ENCODE data around the gene RAMP3.
A peak's percentile ranks its signal among the peaks of the same experiment; 100 is the strongest.
"Not testable (repeated sequence)": the region's sequence is repeated elsewhere in the genome, so short reads cannot be mapped to it uniquely, and the experiment has no call there.

Gene RAMP3

DNA sequence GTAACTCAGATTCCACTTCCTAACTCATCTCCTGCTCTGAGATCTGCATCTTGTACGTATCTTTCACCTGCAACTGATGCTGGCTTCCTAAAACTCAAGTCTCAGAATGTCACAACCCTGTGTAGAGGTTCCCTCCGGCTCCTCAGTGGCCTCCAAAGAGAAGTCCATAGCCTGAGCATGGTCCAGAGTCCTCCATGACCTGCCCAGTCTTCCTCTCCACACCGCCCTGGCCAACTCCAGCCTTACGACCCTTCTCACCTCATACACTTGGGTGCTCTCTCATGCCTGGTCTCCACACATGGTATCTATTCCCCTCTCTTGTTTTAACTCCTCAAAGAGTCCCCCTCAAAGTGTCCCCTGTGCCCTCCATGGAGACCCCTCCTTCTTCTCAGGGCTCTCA lies 41.9 kb downstream of the RAMP3 start:
- DNase-seq: no peak

DNA sequence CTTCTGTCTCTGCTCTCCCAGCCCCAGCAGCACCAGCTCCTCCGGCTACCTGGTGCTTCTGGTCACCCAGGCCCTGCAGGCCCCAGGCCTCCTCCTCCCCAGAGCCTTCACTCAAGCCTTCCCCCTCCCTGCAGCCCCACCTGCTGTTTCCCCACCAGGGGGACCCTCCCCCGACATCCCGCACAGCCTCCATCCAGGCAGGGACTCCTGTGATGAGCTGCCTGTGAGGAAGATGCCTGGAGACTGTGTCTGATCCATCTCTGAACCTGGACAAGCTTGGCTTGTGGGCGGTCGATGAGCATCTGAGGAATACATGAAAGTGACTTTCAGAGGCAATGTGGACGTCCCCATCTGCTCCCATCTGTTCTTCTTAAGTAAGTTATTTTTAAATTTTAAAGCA lies 45.0 kb downstream of the RAMP3 start:
- no peak for DNase-seq

DNA sequence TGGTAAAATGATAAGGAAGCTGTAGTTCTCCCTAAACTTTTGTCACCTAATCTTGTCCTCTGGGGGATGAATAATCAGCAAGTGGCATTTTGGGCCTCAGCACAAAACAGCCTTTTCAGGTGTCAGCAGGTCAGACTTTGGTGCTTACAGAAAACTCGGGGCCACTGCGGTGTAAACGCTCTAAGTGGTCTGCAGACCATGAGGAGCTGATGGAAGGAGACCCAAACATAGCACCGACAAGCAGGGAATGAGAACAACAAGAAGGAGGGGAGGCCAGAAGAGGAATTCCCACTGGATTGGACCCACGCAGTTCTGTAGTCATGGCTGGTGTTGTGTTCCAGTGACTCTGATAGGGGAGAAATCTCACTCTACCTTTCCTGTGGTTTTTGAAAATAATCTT lies 45.4 kb downstream of the RAMP3 start:
- no peak for DNase-seq

DNA sequence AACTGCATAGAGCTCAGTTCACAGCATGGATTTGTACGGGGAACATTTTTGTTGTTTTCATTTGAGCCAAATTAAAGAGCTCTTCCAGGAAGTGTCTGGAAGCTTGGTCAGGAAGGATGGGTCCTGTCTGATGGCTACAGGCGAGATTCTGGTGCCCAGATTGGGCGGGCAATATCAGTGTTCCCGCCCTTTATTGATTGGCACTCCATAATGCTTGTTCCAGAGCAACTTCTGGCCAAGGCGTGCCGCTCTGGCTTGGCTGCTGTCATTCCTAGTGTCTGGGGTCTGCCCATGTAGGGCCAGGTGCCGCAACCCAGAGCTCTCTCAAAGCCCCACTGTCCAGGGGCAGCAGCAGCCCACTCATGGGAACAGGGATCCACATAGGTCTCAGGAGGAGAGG lies 45.9 kb downstream of the RAMP3 start:
- no peak for DNase-seq

DNA sequence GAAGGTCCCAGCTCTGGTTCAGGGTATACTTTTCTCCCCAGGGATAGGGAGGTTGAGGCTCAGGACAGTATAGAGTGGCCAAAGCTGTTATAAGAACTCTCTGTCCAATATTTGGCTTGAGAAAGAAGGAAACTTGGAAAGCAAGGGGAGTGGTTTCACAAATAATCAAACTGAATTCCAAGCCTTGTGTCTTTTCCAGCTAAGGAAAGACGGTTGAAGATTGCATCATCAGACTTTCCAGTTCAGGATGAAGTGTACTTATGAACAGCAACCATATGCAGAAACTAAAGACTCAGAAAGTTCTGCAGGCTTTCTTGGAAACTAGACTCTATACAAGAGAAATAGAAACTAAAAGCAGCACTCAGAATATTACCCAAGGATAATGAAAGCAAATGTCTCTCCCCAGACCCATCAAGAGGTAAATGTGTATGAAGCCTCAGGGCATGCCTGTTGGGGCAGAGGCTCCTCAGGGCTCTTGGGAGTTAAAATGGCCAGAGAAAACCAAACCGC lies 46.4 kb downstream of the RAMP3 start:
- DNase-seq: peak; percentile 68

DNA sequence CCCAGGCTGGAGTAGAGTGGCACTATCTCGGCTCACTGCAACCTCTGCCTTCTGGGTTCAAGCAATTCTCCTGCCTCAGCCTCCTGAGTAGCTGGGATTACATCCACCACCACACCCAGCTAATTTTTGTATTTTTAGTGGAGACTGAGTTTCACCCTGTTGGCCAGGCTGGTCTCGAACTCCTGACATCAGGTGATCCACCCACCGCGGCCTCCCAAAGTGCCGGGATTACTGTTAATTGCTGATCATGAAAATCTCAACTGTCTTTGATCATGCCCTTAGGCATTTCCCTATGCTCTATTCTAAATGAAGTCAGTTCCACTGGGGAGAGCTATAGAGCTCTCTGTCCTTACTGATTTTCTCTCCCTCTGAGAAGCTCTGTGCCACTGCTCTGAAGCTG lies 48.7 kb downstream of the RAMP3 start:
- not testable (repeated sequence) for DNase-seq

DNA sequence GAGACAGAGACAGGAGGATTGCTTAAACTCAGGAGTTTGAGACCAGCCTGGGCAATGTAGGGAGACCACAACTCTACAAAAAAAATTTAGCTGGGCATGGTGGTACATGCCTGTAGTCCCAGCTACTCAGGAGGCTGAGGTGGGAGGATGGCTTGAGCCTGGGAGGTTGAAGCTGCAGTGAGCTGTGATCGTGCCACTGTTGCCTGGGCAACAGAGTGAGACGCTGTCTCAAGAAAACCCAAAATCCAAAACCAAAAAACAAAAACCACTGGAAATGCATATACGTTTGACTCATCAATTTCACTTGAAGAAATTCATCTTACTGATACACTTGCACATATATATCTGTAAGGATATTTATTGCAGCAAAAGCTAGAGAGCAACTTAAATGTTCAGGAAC lies 52.3 kb downstream of the RAMP3 start:
- DNase-seq: not testable (repeated sequence)

DNA sequence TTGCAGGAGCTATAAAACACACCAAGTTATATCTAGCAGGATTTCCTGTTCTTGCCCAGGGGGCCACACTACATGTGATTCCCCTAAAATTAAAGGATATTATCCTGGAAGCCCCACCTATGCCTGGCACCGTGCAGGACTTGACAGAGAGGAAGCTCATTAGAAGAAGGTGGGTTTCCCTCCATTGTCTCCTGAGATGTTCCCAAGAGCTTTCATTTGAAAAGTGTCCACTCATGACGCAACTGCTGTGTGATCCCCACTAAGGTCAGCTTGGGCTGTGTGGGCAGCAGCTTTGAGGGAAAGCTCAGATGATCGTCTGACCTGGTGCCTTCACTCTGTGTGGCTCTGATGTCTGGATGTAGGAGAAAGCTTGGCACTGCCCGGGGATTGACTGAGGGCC lies 53.5 kb downstream of the RAMP3 start:
- peak; percentile 2 for DNase-seq

DNA sequence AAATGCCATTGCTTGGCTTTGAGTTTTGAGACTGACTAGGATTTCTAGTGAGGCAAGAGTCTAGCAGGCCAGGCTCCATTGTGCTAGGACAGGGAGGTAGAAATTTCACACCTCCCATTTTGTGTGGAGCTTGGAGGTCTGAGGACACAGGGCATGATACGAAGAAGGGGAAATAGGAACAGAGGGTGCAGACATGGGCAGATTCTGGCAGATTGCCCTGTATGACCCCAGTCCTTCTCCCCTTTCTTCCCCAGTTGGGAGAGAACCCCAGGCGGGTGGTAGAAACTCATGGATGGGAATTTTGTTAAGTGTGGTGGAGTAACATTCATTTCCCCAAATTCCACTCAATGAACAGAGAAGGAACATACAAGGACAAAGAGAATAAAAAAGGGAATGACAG lies 54.4 kb downstream of the RAMP3 start:
- DNase-seq: no peak

DNA sequence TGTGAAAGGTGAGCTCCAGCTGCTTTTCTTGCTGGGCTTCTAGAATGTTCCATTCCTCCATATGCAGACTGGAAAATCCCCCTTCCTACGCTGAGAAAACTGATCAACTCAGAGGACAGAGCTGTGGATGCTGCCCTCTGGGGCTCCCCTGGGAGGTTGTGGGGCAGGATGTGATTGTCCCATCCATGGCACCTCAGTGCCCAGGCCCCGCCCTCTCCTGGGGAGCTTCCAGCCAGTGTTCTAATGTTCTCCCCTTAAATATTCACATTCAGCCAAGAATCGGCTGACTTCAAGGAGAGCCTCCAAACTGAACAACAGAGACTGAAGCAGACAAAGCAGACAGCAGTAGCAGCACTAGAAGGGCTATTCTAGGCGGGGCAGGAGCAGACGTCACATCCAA lies 55.0 kb downstream of the RAMP3 start:
- no peak for DNase-seq

DNA sequence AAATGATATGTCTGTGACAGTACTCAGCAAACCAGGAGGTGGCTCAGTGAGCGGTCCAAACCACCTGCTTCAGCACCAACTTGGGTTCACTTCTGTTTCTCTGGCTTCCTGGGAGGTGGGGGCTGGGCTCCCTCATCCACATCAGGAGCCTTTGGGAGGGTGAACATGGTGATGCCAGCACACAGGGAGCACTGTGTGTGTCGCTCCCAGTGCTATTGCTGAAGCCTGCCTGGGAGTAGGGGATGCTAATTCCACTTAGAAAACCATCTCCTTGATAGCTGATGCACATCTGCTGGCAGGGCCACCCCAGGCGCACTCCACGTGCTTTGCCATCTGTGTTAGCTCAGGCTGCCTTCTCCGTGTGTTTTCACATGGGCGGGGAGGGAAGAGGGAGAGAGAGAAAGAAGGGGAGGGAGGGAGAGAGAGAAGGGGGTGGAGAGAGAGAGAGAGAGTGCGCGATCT lies 58.0 kb downstream of the RAMP3 start:
- no peak for DNase-seq

DNA sequence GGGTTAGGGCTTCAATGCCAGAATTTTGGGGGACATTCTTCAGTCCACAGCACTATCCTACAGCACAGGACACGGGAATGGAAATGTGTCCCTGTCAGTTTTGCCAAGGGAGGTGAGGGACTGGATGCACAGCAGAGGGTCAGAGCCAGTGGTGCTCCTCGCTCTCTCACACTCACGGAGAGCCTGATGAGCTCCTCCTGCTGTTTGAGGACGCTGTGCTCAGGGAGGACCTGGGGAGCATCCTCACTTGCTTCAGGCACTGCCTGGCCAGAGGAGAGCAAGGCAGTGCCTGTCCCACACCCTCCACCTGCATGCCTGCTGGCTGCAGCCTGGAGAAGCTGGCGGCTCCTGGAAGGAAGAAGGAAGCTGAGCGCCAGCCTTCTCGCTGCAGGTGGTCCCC lies 58.6 kb downstream of the RAMP3 start:
- no peak for DNase-seq

DNA sequence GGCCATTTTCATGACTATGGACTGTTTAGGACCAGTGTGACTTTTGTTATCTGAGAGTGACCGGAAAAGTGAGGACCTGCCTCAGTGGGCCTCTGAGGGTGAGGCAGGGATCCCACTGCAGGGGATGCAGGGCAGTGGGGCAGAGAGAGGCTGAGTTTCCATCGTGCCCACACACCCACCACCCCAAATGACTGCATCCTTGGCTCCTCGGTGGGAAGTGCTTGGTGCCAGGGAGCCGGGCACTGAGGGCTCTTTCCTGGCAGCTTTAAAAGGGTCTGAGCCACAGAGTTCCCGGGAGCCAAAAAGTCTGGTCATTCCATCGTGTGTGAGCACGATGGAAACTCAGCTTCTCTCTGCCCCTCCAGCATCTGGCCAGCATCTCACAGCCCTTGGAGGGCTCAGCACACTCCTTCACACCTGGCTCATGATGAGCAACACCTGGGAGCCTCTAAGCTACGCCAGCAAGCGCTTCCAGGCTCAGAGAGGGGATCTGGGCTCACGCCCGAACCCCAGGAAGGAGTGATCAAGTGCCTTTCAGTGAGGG lies 59.1 kb downstream of the RAMP3 start:
- DNase-seq: no peak

DNA sequence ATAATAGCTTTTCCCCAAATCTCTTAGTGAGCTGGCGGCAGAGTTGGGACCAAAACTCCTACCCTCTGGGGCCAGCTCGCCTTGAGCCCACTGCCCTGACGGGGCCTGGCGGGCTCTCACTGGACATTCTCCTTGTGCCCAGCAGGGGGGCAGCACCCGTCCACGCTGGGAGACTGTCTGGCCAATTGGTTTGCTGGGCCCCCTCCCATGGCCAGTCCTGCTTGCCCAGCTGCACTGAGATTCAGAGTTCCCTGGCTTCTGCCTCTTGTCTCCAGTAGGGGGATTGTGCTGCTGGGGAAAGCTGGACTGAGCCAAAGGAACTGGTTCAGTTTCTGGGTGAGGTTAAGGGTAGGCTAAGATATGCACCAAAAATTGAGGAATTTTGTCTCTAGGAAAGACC lies 59.8 kb downstream of the RAMP3 start:
- DNase-seq: no peak

DNA sequence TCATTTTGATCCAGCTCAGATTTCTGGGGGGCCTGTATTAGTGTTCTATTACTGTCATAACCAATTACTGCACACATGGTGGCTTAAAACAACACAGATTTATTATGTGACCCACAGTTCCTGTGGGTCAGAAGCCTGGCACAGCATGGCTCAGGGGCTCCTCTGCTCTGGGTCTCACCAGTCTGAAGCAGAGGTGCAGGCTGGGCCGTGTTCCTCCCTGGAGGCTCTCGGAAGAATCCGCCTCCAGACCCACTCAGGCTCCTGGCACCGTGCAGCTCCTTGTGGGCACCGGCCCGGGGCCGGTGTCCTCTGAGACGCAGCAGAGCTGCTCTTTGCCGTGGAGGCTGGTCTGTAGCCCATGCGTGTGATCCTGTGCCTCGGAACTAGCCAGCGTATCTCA lies 61.5 kb downstream of the RAMP3 start:
- no peak for DNase-seq

DNA sequence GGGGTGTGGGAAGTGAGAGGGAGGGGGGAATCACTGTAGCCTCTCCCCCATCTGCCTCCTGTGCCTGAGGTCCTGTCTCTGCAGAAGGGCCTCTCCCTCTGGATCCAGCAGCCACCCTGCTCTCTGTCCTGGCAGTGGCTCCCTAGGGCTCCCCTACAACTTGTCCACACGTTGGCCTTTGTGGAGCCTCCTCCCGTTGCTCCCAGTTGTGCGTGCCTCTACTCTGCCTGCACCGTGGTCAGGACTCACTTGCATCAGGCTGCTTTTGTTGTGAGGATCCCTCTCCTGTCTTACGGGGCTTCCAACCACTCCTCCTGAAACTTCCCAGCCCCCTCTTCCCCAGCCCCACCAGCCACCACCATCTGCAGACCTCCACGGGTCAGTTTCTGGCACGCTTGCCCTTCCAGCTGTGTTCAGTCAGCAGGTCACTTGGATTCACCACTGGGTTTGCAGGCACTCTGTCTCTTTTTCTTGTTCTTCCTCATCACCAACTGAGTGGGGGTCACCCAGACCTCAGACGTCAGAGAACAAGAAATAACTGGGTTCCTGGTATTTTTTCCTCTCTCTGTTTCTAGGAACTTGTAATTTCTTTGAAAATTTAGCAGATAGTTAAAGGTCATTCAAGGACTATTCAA lies 62.3 kb downstream of the RAMP3 start:
- no peak for DNase-seq

DNA sequence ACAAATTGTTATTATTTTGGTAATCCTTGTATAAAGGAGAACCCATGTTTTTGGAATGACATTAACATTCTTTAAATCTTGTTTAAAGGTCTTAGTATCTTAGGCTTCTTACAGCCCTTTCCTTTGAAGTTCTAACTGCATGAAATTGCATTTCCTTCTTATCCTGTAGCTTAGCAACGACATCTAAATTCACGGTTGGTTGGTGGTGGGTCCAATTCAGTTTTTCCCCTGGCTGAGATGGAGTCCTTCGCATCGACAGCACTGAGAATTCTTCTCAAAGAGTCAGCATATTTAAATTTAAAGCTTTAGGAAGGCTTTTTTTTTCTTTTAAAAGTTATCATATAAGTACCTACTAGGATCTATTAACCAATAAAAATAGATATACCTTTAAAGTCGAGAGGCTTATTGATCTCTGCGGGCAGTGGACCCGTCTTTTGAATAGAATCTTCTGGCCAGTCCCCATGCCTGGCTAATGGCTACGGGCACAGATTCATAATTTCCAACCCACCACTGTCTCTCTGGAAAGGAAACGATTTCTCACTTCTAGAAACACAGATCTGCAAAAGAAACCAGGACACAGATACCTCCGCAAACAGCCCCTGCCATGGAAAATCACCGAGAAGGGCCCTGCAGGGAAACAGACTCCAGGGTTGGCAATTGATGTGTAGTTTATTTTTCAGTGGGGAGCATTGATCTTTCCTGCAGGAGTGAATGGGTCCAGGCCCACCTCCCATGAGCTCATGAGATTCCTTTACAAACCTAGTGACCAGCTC lies 63.4 kb downstream of the RAMP3 start:
- no peak for DNase-seq

DNA sequence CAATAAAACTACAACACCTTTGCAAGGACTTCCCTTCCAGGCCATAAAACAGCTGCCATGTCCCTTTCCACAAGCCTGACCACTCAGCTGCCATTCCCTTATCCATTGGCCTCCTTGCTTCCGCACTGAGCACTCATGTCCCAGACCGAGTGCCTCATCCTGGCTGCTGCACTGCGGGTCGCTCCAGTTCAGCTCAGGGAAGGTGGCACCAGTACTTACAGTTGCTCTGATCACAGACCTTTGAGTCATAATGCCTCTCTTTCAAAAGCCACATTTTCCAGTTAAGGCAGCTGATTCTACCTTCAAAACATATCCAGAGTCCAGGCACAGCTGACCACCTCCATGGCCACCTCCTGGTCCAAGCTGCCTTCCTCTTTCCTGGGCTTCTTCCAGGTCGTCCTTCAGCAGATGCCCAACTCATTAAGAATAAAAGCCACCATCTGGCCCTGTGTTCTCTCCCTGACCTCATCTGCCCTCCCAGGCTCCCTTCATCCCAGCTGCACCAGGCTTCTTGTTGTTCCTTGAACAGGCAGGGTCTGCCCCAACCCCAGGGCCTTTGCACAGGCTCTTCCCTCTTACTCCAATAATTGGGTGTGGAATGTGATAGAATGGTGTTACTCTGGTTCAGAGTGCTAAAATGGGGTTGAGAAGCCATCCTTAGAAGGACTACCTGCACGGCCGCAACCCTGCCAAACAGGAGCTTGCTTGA lies 64.5 kb downstream of the RAMP3 start:
- no peak for DNase-seq

DNA sequence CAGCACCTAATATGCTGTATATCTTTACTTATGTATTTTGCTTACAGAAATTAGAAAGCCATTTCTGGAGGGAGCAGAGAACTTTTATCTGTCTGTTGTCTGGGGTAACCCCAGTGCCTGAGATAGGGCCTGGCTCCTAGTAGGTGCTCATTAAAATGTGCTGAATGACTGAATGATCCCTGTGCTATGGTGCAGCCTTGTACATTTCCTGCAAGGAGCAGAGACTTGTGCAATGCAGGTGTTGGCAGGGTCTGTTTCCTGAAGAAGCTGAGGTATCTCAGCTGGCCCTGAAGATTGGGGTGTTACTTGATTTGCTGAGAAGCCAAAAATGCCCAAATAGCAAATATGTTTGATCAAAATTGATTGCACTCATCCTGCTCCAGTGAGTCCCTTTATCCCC lies 65.5 kb downstream of the RAMP3 start:
- DNase-seq: no peak

DNA sequence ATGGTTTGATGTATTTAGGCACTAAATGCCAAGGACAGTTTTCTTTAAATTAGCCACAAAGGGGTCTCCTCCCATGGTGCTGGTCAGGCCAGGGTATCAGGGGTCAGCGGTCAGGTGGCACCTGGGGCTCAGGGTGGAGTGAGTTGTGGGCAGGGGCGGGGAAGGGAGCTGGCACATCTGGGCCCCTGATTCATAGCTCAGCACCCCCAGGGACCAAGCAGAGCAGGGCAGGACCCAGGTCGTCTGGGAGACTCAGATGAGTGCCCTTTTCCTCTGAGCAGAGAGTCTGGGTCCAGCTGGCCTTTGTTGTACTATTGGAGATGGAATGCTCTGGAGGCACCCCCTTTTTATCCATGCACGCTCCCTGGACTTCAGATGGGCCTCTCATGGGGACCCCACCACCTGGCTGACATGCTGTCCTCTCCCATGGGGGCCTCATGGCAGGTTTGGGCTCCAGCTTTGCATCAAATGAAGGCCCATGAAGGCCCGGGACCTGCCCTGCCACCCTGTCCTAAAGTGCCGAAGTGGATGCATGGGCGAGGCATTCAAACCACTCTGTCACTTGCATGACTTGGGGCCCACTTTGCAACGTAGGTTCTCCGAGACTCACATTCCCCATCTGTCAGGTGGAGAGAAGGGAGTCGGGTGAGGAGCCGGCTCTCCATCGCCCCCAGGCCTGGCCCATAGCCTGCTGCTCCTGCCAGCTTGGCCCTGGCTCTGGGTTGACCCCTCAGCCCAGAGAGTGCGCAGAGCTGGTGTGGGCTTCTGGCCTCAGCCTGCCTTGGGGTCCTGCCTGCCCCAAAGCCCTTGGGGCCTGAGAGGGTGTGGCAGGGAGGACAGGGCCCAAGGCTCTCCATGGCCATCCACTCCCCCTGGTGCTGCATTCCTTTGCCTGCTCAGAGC lies 66.4 kb downstream of the RAMP3 start:
- DNase-seq: no peak

DNA sequence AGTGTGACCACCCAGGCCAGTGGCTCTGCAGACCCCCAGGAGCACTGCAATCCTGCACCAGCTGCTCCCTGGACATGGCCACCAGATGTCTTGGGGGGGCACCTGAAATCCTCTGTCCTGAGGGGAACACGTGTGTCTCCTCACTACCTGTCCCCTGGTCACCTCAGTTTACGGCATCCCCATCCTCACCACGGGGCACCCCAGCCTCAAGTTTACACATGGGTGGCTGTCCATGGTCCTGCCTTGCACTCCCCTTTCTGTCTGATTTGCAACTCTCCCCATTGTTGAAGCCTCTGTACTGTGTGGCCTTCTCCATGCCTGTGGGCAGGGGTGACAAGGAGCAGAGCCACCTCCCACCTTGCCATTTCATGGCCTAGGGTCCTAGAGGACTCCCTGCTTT lies 67.2 kb downstream of the RAMP3 start:
- no peak for DNase-seq

DNA sequence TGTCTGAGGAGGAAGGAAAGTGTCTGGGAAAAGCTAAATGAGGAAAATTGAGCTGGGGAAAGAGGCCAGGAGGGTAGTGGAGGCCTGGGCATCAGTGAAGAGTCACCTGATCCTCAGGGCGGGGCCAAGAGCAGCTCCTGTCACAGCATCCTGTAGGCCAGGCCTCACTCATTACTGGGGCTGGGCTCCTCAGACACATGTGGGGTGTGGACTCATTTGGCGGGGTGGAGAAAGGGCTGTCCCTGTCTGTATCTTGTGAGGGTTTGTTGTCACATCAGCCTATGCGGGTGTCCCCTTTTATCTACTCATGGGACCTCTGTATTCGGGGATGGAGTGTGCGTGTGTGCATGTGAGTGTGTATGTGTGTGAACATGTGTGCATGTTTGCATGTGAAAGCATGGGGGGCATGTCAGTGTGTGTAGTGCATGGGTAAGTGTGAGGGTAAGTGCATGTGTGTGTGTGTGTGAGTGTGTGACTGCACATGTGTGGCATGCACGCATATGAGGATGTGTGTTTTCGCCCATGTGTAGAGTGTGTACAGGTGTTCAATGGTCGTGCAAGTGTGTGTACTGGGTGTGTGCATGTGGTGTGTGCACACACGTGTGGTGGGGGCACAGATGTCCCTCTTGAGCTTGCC lies 67.8 kb downstream of the RAMP3 start:
- no peak for DNase-seq
